Measurements from ENCODE around the gene MAN1B1. TPM values are rescaled to one million over a fixed set of nuclear protein-coding genes. Genes with fewer than 3 reads are reported as not detected.

Gene MAN1B1
- total RNA-seq, 1 experiment from 2014 or later = 50.9 TPM

- H3K9ac ChIP-seq (ENCODE audit: low read length) = no peak overlapping the region
Measured at GRCh38 chr9:137143459-137143858, 56.7 kb downstream of the MAN1B1 start.

GRCh38 chr9:137145731-137146526 is 59.1 kb downstream of the MAN1B1 start:
- POLR2A ChIA-PET = no interaction called here
- no peak overlapping the region for H3K4me3 ChIP-seq (replicated peaks in 1 of 2; ENCODE audit: low read depth in 1 of 2, low read length in 2 of 2)
- no peaks in the 10 kb centered on the region for H4K20me1 ChIP-seq (ENCODE audit: insufficient read depth)
- RAD21 ChIA-PET (ENCODE audit: low non-redundant PET in 1 of 2, low total read pairs in 2 of 2, uncharacterized antibody in 2 of 2, unreplicated experiment in 2 of 2) = no interaction called here
- no peak overlapping the region for H3K9ac ChIP-seq (ENCODE audit: low read length)
- H3K4me2 ChIP-seq (ENCODE audit: low read length) = no peak overlapping the region
- CTCF ChIA-PET = no interaction called here
- peaks cover 12 to 18% of the 10 kb centered on the region in 2 experiments for H3K4me1 ChIP-seq (ENCODE audit: control insufficient read depth in 1 of 2, insufficient read depth in 2 of 2, low read length in 2 of 2)
- no peaks in the 10 kb centered on the region for H3K27me3 ChIP-seq (ENCODE audit: insufficient read depth, low read length)
- H3K27ac ChIP-seq (ENCODE audit: low read depth, low read length) = no peak overlapping the region
- no peak for ATAC-seq
- no peak for DNase-seq (ENCODE audit: low read depth, low spot score)
- no peaks in the 10 kb centered on the region for H3K36me3 ChIP-seq (ENCODE audit: control insufficient read depth in 1 of 2, insufficient read depth in 2 of 2, low read length in 2 of 2)
- no peak for TF ChIP-seq ATF3 (IDR thresholded peaks at IDR 0.05)
- no peak overlapping the region for H2AFZ ChIP-seq (ENCODE audit: low read depth, low read length, poor library complexity, severe bottlenecking)
- no peaks in the 10 kb centered on the region for H3K9me2 ChIP-seq (ENCODE audit: insufficient read depth)
- intact Hi-C loops (cut with micrococcal nuclease) = no loop called here
- no TSS peak for BruUV-seq (replicated peaks)
- H3K9me3 ChIP-seq (ENCODE audit: control insufficient read depth in 1 of 2, insufficient read depth in 1 of 2, low read depth in 1 of 2, low read length in 2 of 2) = no peaks in the 10 kb centered on the region
- no peaks in the 10 kb centered on the region for H3K79me2 ChIP-seq (ENCODE audit: insufficient read depth, low read length)

More at GRCh38 chr9:137143459-137143858, 56.7 kb downstream of the MAN1B1 start:
- Histone ChIP-seq H3K27ac (ENCODE audit: low read depth, low read length) (no peak overlapping the region), H3K4me2 (ENCODE audit: low read length) (no peak overlapping the region), H3K27me3 (ENCODE audit: insufficient read depth, low read length) (no peaks in the 10 kb centered on the region), H2AFZ (ENCODE audit: low read depth, low read length, poor library complexity, severe bottlenecking) (no peak overlapping the region), H3K9me2 (ENCODE audit: insufficient read depth) (no peaks in the 10 kb centered on the region), H3K4me1 (ENCODE audit: control insufficient read depth in 1 of 2, insufficient read depth in 2 of 2, low read length in 2 of 2) (no peaks in the 10 kb centered on the region), H3K79me2 (ENCODE audit: insufficient read depth, low read length) (no peaks in the 10 kb centered on the region), H3K9me3 (ENCODE audit: control insufficient read depth in 1 of 2, insufficient read depth in 1 of 2, low read depth in 1 of 2, low read length in 2 of 2) (no peaks in the 10 kb centered on the region), H3K36me3 (ENCODE audit: control insufficient read depth in 1 of 2, insufficient read depth in 2 of 2, low read length in 2 of 2) (no peaks in the 10 kb centered on the region), H4K20me1 (ENCODE audit: insufficient read depth) (no peaks in the 10 kb centered on the region), H3K4me3 (replicated peaks in 1 of 2; ENCODE audit: low read depth in 1 of 2, low read length in 2 of 2) (no peak overlapping the region)
- CTCF ChIA-PET = no interaction called here
- no TSS peak for BruUV-seq (replicated peaks)
- RAD21 ChIA-PET (ENCODE audit: low non-redundant PET in 1 of 2, low total read pairs in 2 of 2, uncharacterized antibody in 2 of 2, unreplicated experiment in 2 of 2) = no interaction called here
- POLR2A ChIA-PET = no interaction called here
- DNase-seq (ENCODE audit: low read depth, low spot score) = no peak
- TF ChIP-seq CBX3 (IDR thresholded peaks at IDR 0.05; ENCODE audit: low read depth) (no peak), SIN3A (IDR thresholded peaks at IDR 0.05; ENCODE audit: low read depth) (no peak), EGR1 (IDR thresholded peaks at IDR 0.05; ENCODE audit: low read depth) (no peak)
- intact Hi-C loops (cut with micrococcal nuclease) = no loop called here
- no peak for ATAC-seq

All from HCT116 (cell line).